Neural progenitor cell (in vitro differentiated cells): ENCODE results near the gene COG7.

ENCODE experiments used
- EZH2 ChIP-seq: fragments of 200-600 bp; sonication (generic); IDR thresholded peaks from 2 replicates; pipeline ENCODE4 v1.6.1; 2017; ENCODE audit warnings: antibody characterized with exemption, mild to moderate bottlenecking, moderate library complexity
- TF ChIP-seq, protein P1 (sequence below): fragments of 200-600 bp; sonication (generic); IDR thresholded peaks from 2 replicates; pipeline ENCODE4 v1.5.1; 2017; ENCODE audit warnings: antibody characterized with exemption, mild to moderate bottlenecking

DNA sequence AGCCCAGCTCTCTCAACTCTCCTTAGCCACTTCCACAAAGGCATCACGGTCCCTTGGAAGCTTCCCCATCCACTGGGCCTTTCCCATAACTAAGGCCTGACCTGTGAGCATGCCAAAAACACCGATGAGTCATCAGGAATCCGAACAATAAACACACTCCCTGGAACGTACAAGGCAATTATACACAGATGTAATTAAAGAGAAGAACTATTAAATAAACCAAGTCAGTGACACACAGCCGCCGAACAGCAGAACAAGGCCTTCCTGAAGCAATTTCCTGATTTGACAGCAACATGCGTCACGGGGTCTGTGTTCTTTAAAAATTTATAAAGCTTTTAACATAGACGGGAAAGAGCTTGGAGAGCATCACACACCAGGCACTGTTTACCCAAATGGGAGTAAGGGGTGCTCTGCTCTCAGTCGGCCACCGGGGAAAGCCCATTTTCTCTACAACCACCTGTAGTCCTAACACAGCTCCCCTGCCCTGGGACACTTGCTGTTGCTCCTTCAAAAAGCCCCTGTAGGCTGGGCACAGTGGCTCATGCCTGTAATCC, 29.4 kb downstream of the COG7 start:
- TF ChIP-seq, protein P1, sequence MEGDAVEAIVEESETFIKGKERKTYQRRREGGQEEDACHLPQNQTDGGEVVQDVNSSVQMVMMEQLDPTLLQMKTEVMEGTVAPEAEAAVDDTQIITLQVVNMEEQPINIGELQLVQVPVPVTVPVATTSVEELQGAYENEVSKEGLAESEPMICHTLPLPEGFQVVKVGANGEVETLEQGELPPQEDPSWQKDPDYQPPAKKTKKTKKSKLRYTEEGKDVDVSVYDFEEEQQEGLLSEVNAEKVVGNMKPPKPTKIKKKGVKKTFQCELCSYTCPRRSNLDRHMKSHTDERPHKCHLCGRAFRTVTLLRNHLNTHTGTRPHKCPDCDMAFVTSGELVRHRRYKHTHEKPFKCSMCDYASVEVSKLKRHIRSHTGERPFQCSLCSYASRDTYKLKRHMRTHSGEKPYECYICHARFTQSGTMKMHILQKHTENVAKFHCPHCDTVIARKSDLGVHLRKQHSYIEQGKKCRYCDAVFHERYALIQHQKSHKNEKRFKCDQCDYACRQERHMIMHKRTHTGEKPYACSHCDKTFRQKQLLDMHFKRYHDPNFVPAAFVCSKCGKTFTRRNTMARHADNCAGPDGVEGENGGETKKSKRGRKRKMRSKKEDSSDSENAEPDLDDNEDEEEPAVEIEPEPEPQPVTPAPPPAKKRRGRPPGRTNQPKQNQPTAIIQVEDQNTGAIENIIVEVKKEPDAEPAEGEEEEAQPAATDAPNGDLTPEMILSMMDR = no peak
- no peak for TF ChIP-seq EZH2
